Brain microvascular endothelial cell (primary cell): Measurements from ENCODE around the gene PTPRN2.

Experiments
- DNase-seq: peaks from one replicate; pipeline ENCODE4 v3.0.0-alpha.2; 2020
- H3K27ac ChIP-seq: fragments of 250-450 bp; sonication (Bioruptor Pico); 2 replicates; pipeline ENCODE4 v1.5.1; 2020; ENCODE audit warnings: mild to moderate bottlenecking, moderate library complexity
- H3K27me3 ChIP-seq: fragments of 250-450 bp; sonication (Bioruptor Pico); replicated peaks from 2 replicates; pipeline ENCODE4 v1.5.1; 2020; ENCODE audit warnings: mild to moderate bottlenecking
- H3K36me3 ChIP-seq: fragments of 250-450 bp; sonication (Bioruptor Pico); replicated peaks from 2 replicates; pipeline ENCODE4 v1.5.1; 2020; ENCODE audit warnings: mild to moderate bottlenecking
- H3K4me3 ChIP-seq: 2 replicates; pipeline ENCODE4 v1.5.1; 2011; ENCODE audit warnings: low read depth, mild to moderate bottlenecking, control low read depth, low read length, moderate library complexity
- CTCF ChIP-seq: IDR thresholded peaks from 2 replicates; pipeline ENCODE4 v1.5.1; 2011; ENCODE audit warnings: low read depth, mild to moderate bottlenecking, moderate library complexity, low read length, control low read depth, inconsistent platforms; ENCODE audit errors: missing control alignments
- in situ Hi-C: cut with HindIII; loops from 2 replicates; pipeline ENCODE4 v1.10.0; 2017; ENCODE audit warnings: low sequenced_read_pairs, low pct_ligation_motif_present

PTPRN2 gene

GRCh38 chr7:157514306-157514705, 1073.3 kb downstream of the PTPRN2 start:
- H3K4me3 ChIP-seq, result no peak overlapping the region
- no peaks in the 10 kb centered on the region for H3K36me3 ChIP-seq
- no peaks in the 10 kb centered on the region for H3K27me3 ChIP-seq
- no peak for DNase-seq
- in situ Hi-C loops, result no loop called here
- TF ChIP-seq CTCF, result no peak
- no peak overlapping the region for H3K27ac ChIP-seq

GRCh38 chr7:157513682-157514081, 1073.9 kb downstream of the PTPRN2 start:
- H3K4me3 ChIP-seq, result no peak overlapping the region
- in situ Hi-C loops, result no loop called here

GRCh38 chr7:157513162-157513621, 1074.4 kb downstream of the PTPRN2 start:
- H3K36me3 ChIP-seq, result no peaks in the 10 kb centered on the region
- no peak overlapping the region for H3K27ac ChIP-seq
- TF ChIP-seq CTCF, result no peak
- peaks cover 2% of the 10 kb centered on the region for H3K27me3 ChIP-seq
- in situ Hi-C loops, result no loop called here
- no peak overlapping the region for H3K4me3 ChIP-seq
- no peak for DNase-seq

More at GRCh38 chr7:157513682-157514081, 1073.9 kb downstream of the PTPRN2 start:
- Histone ChIP-seq H3K36me3 (no peaks in the 10 kb centered on the region), H3K27me3 (peaks cover under 1% of the 10 kb centered on the region), H3K27ac (no peak overlapping the region)
- no peak for DNase-seq
- no peak for TF ChIP-seq CTCF

GRCh38 chr7:157509226-157509625, 1078.4 kb downstream of the PTPRN2 start:
- no peak overlapping the region for H3K4me3 ChIP-seq
- in situ Hi-C loops, result no loop called here
- H3K36me3 ChIP-seq, result no peaks in the 10 kb centered on the region
- no peak for DNase-seq
- no peak overlapping the region for H3K27ac ChIP-seq
- TF ChIP-seq CTCF, result no peak
- H3K27me3 ChIP-seq, result peaks cover 2% of the 10 kb centered on the region

GRCh38 chr7:157508477-157508881, 1079.1 kb downstream of the PTPRN2 start:
- in situ Hi-C loops, result no loop called here

More at GRCh38 chr7:157508477-157508881, 1079.1 kb downstream of the PTPRN2 start:
- DNase-seq, result no peak
- no peak overlapping the region for H3K4me3 ChIP-seq
- H3K27ac ChIP-seq, result no peak overlapping the region
- TF ChIP-seq CTCF, result no peak
- H3K36me3 ChIP-seq, result no peaks in the 10 kb centered on the region
- H3K27me3 ChIP-seq, result peaks cover 2% of the 10 kb centered on the region
